Anterior cingulate cortex (tissue), 58 donors: ENCODE results near the gene GLRX5.
A peak's percentile ranks its signal among the peaks of the same experiment; 100 is the strongest.

Experiments used
- DNase-seq, 58 donors: peaks; one replicate each; lab custom pipeline; 2025; lab: John Stamatoyannopoulos, UW

Gene GLRX5

GRCh38 chr14:95531473-95531872 is 3.4 kb upstream of the GLRX5 start:
- DNase-seq: no peak

DNA sequence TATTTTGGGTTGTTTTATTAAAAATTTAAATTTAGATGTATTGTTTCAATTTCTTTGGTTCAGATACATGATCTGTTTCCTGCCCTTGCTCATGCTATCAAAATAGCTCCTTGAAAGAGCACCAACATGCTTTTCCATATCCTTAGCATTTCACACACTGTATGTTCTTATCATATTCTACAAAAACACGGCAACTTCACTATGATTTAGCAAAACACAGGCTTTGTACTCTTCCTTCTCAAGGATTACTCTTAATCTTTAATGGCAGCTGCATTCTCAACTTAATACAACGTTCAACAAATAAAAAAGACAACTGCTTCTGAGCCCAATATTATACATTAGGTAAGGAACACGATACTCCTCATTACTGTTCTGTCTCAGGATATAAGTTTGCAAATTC is 2.9 kb upstream of the GLRX5 start:
- DNase-seq: no peak

- no peak for DNase-seq
These were observed 1.4 kb upstream of the GLRX5 start for GRCh38 chr14:95533391-95533821.

DNA sequence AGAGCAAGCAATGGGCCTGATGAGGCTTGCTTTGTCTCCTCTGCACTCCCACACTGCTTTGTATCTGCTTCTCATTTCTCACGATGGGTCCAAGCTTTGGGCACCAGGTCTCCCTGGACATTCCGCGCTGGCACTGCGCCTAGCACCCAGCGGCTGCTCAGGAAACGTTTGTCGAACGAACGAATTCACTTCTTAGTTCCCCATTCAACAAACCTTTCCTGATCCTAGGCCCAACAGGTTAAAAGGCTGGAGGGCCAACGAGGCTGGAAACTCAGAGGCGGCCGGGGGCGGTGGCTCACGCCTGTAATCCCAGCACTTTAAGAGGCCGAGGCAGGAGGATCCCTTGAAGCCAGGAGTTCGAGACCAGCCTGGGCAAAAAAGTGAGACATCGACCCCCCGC is 1.0 kb upstream of the GLRX5 start:
- DNase-seq: no peak

DNA sequence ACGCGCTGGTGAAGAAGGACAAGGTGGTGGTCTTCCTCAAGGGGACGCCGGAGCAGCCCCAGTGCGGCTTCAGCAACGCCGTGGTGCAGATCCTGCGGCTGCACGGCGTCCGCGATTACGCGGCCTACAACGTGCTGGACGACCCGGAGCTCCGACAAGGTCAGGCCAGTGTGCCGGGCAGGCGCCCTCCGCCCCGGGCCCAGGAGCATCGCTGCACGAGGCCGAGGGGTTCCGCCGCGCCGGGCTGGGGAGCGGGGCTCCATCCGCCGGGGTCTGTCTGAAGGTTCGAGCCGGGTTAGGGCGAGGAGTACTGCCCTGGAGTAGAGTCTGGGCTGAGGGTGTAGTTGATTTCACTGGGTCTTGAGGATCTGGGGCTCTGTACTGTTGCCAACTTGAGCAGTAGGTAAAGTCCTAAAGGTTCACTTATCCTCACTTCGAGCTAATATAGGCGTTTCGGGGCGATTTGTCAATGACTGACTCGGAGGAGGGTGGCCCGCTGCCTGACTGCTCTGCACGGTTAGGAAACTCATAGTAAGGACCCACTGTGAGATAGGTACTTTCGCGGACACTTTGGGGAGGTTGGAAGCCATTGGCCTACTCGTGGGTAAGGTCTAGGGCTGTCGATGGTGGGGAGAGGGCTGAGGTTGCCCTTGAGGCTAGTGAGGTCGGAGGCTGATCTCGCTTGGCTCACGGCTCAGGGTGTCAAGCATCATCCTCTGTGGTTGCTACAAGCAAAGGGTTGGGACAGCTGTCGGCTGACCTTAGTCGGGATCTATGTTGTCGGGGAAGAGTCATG is 574 bp downstream of the GLRX5 start:
- peak in 2 of 58 donors; percentile 49 to 57 for DNase-seq

DNA sequence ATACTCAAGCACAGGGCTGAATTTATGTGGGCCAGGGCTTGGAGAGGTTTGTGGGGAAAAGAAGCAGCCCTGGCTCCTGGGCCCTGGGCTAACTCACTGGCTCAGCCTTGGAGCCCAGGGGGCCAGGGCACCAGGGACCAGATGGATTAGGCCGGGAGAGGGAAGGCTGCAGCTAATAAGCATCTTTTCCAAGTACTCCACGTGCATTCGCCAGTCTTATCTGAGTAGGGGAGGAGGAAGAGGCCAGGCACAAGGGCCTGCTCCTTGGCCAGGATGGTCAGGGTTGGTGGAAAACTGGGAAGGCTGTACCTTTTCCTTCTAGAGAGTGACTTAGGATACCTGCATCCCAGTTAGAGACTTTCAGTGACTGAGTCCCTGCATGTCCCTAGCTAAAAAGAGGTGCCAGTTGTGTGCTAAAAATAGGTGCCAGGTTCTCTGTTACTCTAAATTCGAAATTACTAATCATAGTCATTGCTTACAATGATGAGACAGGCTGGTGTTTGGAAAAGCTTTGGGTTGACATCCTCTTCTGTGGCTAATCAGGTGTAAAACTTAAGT is 1.3 kb downstream of the GLRX5 start:
- no peak for DNase-seq

GRCh38 chr14:95536671-95537070 is 1.8 kb downstream of the GLRX5 start:
- no peak for DNase-seq

DNA sequence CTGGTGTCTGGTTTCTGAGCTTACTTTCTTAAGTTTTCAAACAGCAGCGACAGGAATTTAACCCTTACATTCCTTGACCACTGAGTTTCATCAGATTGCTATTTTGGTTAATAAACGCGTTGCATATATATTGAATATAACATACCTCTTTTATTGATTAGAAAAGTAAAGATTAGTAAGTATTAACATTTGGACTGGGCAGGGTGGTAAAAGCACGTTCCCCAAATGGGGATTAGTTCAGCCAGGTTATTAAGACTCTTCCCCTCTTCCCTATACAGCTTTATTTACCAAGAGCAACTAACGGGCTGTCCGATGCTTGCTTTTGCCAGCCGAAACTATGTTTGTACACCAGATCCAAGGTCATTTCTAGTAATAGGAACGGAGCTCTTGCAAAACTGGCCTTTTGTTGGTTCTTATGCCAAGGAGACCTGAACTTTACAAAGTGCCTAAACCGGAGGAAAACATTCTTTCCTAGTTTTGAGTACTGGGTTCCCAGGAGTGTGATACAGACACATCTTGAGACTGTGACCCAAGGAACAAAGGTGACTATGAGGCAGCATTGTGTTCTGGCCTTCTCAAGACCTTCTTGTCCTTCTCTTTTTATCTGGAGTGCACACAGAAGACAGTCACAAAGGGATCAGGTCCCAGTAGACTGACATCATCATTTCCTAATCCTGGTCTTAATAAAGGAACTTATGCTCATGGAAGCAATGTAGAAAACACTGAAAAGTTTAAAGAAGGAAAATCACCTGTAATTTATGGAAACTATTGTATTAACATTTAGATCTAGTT is 2.6 kb downstream of the GLRX5 start:
- no peak for DNase-seq

DNA sequence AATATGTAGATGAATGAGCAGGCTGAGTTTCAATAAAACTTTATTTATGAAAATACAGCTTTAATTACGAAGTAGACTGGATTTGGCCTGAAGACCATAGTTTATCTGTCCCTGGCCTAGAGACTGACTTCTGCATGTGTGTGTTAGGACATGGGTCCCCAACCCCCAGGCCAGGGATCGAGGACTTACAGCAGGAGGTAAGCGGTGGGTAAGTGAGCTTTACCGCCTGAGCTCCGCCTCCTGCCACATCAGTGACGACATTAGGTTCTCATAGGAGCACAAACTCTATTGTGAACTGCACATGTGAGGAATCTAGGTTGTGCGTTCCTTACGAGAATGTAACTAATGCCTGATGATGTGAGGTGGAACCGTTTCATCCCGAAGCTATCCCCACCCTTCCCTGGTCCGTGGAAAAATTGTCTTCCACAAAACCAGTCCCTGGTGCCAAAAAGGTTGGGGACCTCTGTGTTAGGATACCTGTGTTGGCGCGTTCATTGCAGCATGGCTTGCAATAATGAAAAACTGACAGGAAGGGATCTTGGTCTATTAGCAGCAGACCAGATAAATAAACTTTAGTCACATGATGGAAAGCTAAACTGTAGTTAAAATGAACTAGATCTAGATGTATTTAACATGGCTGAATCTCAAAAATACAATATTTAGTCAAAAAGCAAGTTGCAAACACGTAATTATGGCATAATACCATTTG is 4.1 kb downstream of the GLRX5 start:
- no peak for DNase-seq

GRCh38 chr14:95540236-95540855 is 5.5 kb downstream of the GLRX5 start:
- DNase-seq: no peak

DNA sequence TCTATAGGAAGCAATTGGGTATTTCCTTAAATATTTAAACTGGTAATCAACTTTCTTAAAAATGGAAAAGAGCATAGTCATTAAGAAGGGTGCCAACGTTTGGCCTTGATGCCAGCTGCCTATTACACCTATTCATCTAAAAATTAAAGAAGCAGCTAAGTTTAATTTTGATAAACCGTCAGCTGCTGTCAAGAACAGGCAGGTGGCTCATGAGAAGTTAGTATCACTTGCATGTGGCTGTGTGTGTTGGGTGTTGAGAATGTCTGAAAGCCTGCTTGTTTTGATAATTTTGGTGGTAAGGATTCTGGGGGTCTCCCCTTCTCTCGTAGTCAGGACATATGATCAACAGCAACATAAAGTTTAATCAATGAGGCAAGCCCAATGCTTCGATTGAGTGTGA is 6.5 kb downstream of the GLRX5 start:
- no peak for DNase-seq

DNA sequence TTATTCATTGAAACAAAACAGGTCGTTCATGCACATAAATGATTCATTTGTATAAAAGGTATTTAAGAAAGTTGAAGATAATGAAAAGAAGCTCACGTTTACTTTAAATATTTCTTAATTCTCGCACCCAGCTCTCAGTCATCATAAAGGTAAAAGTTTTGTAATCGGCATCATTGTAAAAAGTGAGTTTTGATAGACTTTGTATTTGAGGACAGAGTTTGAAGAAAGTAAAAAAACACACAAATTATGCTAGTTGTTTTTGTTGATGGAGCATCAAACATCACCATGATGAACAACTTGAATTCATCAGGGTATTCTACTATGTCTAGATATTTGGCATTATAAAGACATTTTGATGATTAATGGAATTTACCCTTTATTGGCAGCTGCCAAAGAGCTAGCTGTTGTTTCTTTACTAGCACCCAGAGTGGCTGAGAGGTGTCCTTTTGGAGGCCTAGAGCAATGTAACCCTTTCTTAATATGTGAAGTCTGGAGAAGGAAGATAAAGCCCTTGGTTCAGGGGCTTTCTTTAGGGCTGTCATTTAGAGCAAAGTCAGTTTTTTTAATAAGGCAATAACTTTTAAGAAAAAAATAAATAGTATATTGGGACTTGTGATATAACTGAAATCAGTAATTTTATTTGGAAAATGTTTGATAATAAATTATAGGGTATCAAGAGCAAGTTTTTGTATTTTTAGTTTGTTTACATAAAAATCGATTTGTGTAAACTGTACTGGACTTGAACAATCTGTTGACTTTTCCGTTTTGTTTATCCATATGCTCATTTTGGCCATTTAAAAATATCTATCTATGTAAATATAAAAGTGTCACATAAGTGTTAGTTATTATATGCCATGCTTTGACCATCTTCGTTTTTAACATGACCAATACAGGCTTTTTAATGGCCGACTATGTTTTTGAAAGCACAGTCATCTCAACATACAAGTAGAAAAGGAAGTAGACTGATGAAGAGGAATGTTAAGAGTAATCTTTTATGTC is 7.4 kb downstream of the GLRX5 start:
- no peak for DNase-seq

GRCh38 chr14:95543021-95543420 is 8.2 kb downstream of the GLRX5 start:
- DNase-seq: no peak

DNA sequence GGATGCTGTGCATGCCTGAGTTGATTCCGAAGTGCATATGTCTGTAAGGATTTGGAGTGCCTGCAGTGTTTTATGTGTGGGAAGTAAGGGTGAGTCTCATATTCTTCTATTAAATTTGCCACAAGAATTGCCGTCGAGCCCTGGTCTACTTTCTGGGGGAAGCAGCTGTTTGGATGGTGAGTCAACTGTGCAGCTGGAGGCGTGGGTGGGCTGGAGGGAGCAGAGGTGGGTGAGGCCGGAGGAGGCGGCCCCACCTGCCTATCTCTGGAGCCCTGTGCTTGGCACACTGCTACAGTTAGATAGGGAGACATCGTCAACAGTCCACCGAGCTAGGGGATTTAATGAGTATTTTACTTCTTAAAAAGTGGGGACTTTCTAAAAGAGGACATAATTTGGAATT is 9.7 kb downstream of the GLRX5 start:
- DNase-seq: no peak

- DNase-seq: no peak
These were observed 10.8 kb downstream of the GLRX5 start for GRCh38 chr14:95545515-95546168.

- no peak for DNase-seq
These were observed 12.4 kb downstream of the GLRX5 start for GRCh38 chr14:95547272-95547625.

DNA sequence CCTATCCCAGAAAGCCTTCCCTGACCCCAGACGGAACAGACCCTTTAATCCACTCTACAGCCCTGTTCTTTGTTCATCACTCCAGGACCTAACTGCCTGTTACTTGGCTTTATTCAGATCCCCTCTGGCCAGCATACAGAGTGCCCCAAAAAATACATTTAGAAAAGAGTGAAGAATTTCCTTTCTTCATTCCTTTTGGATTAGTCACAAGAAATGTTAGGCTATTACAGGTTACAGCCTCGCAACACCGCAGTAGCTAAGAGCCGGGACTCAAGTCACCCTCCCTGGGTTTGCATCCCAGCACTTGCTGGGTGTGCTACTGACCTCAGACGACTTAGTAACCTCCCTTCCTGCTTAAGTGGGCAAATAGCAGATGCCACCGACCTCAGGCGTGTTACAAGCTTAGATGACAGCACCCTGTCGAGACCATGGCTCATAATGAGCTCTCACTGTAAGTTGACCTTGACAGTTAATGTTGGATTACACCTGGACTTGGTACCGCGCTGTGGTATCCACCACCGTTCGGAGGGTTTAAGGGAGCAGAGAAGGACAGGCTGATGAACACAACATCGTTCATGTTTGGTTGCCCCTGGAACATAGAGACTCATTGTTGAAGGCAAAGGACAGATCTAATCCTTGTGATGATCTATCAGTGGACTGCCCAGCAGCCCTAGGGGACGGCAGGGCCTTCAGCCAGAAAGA is 12.9 kb downstream of the GLRX5 start:
- DNase-seq: no peak

- no peak for DNase-seq
These were observed 13.6 kb downstream of the GLRX5 start for GRCh38 chr14:95548328-95548929.
